BE2C (cell line): ENCODE measurements around the gene TRAF1.

Experiments
- DNase-seq: peaks from one replicate; pipeline ENCODE4 v3.0.0-alpha.2; 2020
- H3K27me3 ChIP-seq: fragments of 250-450 bp; sonication (Bioruptor Pico); 2 replicates; pipeline ENCODE4 v1.5.1; 2020; ENCODE audit warnings: mild to moderate bottlenecking
- H3K36me3 ChIP-seq: fragments of 250-450 bp; sonication (Bioruptor Pico); 2 replicates; pipeline ENCODE4 v1.5.1; 2020; ENCODE audit warnings: mild to moderate bottlenecking
- H3K4me1 ChIP-seq: fragments of 250-450 bp; sonication (Bioruptor Pico); 2 replicates; pipeline ENCODE4 v1.5.1; 2020
- H3K4me3 ChIP-seq: 2 replicates; pipeline ENCODE4 v1.5.1; 2011; ENCODE audit warnings: low read depth, low read length
- H3K9me3 ChIP-seq: fragments of 250-450 bp; sonication (Bioruptor Pico); 2 replicates; pipeline ENCODE4 v1.5.1; 2020
- CTCF ChIP-seq: IDR thresholded peaks from 2 replicates; pipeline ENCODE4 v1.5.1; 2012; ENCODE audit warnings: mild to moderate bottlenecking, low read depth, low read length

TRAF1 gene

GRCh38 chr9:120875643-120875953 lies 51.0 kb downstream of the TRAF1 start:
- H3K36me3 ChIP-seq = peaks cover 25% of the 10 kb centered on the region
- no peak for DNase-seq
- no peaks in the 10 kb centered on the region for H3K27me3 ChIP-seq
- H3K4me3 ChIP-seq = peak overlapping the region; percentile 60
- H3K9me3 ChIP-seq = no peaks in the 10 kb centered on the region
- no peak for TF ChIP-seq CTCF
- H3K4me1 ChIP-seq = peaks cover 8% of the 10 kb centered on the region; the same call in 1 of the 2 replicates

DNA sequence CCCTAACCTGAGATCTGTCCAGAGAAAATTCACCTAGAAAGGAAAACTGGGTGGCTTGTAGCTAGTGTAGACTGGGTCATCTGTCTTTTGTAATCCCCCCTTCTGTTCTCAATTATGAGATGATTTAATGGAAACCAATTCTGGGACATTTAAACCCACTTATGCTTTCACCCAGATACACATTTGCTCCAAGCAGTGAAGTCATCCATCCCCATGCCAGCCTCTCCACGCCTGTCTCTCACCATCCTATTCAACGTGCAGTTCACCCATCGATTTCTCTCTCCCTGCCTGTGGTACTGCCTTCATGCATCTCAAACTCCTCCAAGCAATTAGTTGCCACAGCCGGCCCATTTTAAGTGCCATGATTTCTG lies 51.4 kb downstream of the TRAF1 start:
- H3K4me1 ChIP-seq = peaks cover 8% of the 10 kb centered on the region; the same call in 1 of the 2 replicates
- H3K4me3 ChIP-seq = peak overlapping the region; percentile 60
- no peak for DNase-seq
- H3K36me3 ChIP-seq = peaks cover 25% of the 10 kb centered on the region
- no peaks in the 10 kb centered on the region for H3K9me3 ChIP-seq
- TF ChIP-seq CTCF = no peak
- H3K27me3 ChIP-seq = no peaks in the 10 kb centered on the region

GRCh38 chr9:120874226-120875194 lies 52.1 kb downstream of the TRAF1 start:
- Histone ChIP-seq H3K4me3 (no peak overlapping the region), H3K4me1 (peaks cover 8% of the 10 kb centered on the region; the same call in 1 of the 2 replicates)

GRCh38 chr9:120873512-120873911 lies 53.1 kb downstream of the TRAF1 start:
- Histone ChIP-seq H3K4me3 (no peak overlapping the region), H3K4me1 (peaks cover 7% of the 10 kb centered on the region; the same call in 1 of the 2 replicates), H3K36me3 (peaks cover 30% of the 10 kb centered on the region), H3K27me3 (no peaks in the 10 kb centered on the region), H3K9me3 (no peaks in the 10 kb centered on the region)
- no peak for TF ChIP-seq CTCF
- DNase-seq = no peak

More at GRCh38 chr9:120874226-120875194, 52.1 kb downstream of the TRAF1 start:
- H3K9me3 ChIP-seq = no peaks in the 10 kb centered on the region
- TF ChIP-seq CTCF = no peak
- H3K27me3 ChIP-seq = no peaks in the 10 kb centered on the region
- peaks cover 30% of the 10 kb centered on the region for H3K36me3 ChIP-seq
- no peak for DNase-seq

GRCh38 chr9:120872791-120873502 lies 53.6 kb downstream of the TRAF1 start:
- DNase-seq = no peak
- no peak overlapping the region for H3K4me3 ChIP-seq
- no peak for TF ChIP-seq CTCF
- H3K9me3 ChIP-seq = no peaks in the 10 kb centered on the region
- peaks cover 7% of the 10 kb centered on the region for H3K4me1 ChIP-seq
- peaks cover 30% of the 10 kb centered on the region for H3K36me3 ChIP-seq
- no peaks in the 10 kb centered on the region for H3K27me3 ChIP-seq
